Peyer's patch (tissue), 4 donors: ENCODE data around the gene TMEM17. TPM values are rescaled to one million over a fixed set of nuclear protein-coding genes. Genes with fewer than 3 reads are reported as not detected.

Experiments
- DNase-seq, 3 donors: peaks; one replicate each; pipeline ENCODE4 v3.0.0-alpha.2; 2017 to 2019
- H3K27ac ChIP-seq, 4 donors: fragments of 200-600 bp; sonication (generic); one replicate each; pipeline ENCODE4 v1.5.1; 2016 to 2019
- H3K27me3 ChIP-seq, 2 donors: fragments of 200-600 bp; sonication (generic); one replicate each; pipeline ENCODE4 v1.5.1; 2019
- H3K36me3 ChIP-seq, 3 donors: fragments of 200-600 bp; sonication (generic); one replicate each; pipeline ENCODE4 v1.5.1; 2016 to 2019
- H3K4me1 ChIP-seq, 4 donors: fragments of 200-600 bp; sonication (generic); one replicate each; pipeline ENCODE4 v1.5.1; 2016 to 2019
- H3K4me3 ChIP-seq, 4 donors: fragments of 200-600 bp; sonication (generic); 1 replicate in 3 of 4; 2 replicates in 1 of 4; pipeline ENCODE4 v1.5.1; 2016 to 2019; ENCODE audit warnings: mild to moderate bottlenecking in 1 of 4
- H3K9me3 ChIP-seq, 4 donors: fragments of 200-600 bp; sonication (generic); one replicate each; pipeline ENCODE4 v1.5.1; 2016 to 2019; ENCODE audit warnings: mild to moderate bottlenecking in 1 of 4
- POLR2A ChIP-seq, 2 donors: fragments of 450-650 bp; IDR thresholded peaks; one replicate each; pipeline ENCODE4 v1.5.1; 2017; ENCODE audit warnings: antibody characterized with exemption in 2 of 2, mild to moderate bottlenecking in 2 of 2, moderate library complexity in 2 of 2
- total RNA-seq, 4 donors: library from RNA; depleted of rRNA; stranded (reverse); fragments of >200 nt; gene quantifications; one replicate each; pipeline ENCODE4 v1.1.0, GENCODE V29; 2016
- TF ChIP-seq, protein P1 (sequence below), 6 experiments: fragments of 450-650 bp in 4 of 6; fragments of 200-600 bp in 2 of 6; sonication (generic) in 1 of 6; IDR thresholded peaks; one replicate each; pipeline ENCODE4 v1.5.1; 2017 to 2019; ENCODE audit warnings: antibody characterized with exemption in 6 of 6, mild to moderate bottlenecking in 3 of 6, moderate library complexity in 1 of 6

TMEM17 gene
- total RNA-seq, 4 donors from 2014 or later = 0.67 to 1.8 TPM; not detected in 2

GRCh38 chr2:62471404-62471803, 34.6 kb downstream of the TMEM17 start:
- Histone ChIP-seq H3K4me1 (peaks cover 0 to 8% (median 0%) of the 10 kb centered on the region in 4 donors), H3K4me3 (no peak overlapping the region), H3K27ac (no peak overlapping the region), H3K27me3 (no peaks in the 10 kb centered on the region), H3K36me3 (no peaks in the 10 kb centered on the region), H3K9me3 (no peaks in the 10 kb centered on the region)
- no peak for DNase-seq
- no peak for TF ChIP-seq POLR2A (IDR thresholded peaks at IDR 0.05)
- TF ChIP-seq, protein P1, sequence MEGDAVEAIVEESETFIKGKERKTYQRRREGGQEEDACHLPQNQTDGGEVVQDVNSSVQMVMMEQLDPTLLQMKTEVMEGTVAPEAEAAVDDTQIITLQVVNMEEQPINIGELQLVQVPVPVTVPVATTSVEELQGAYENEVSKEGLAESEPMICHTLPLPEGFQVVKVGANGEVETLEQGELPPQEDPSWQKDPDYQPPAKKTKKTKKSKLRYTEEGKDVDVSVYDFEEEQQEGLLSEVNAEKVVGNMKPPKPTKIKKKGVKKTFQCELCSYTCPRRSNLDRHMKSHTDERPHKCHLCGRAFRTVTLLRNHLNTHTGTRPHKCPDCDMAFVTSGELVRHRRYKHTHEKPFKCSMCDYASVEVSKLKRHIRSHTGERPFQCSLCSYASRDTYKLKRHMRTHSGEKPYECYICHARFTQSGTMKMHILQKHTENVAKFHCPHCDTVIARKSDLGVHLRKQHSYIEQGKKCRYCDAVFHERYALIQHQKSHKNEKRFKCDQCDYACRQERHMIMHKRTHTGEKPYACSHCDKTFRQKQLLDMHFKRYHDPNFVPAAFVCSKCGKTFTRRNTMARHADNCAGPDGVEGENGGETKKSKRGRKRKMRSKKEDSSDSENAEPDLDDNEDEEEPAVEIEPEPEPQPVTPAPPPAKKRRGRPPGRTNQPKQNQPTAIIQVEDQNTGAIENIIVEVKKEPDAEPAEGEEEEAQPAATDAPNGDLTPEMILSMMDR (IDR thresholded peaks at IDR 0.05) = no peak

- H3K27me3 ChIP-seq = no peaks in the 10 kb centered on the region
- no peak overlapping the region for H3K4me3 ChIP-seq
- H3K4me1 ChIP-seq = no peaks in the 10 kb centered on the region
- no peak for DNase-seq
- H3K27ac ChIP-seq = no peak overlapping the region
- no peak for TF ChIP-seq POLR2A (IDR thresholded peaks at IDR 0.05)
- TF ChIP-seq, protein P1 (IDR thresholded peaks at IDR 0.05) = no peak
- H3K36me3 ChIP-seq = no peaks in the 10 kb centered on the region
- no peaks in the 10 kb centered on the region for H3K9me3 ChIP-seq
Observed at GRCh38 chr2:62469548-62469947, 36.4 kb downstream of the TMEM17 start.

DNA sequence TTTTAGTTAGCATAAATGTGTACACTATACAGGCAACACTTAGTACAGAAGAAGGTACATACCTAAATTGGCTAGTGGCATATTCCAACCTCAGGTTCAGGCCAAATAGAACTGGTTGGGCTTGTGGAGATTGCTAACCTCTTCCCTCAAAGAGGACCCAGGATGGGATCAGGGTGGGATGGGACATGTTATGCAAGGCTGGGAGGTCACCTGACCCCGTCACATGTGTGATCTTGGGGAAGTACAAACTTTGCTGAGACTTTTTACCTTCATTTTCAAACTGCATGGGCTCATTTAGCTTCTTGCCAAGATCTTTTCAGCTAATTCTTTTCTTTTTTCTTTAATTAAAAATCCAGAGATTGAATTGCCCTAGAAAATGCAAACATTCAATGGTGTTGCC, 36.9 kb downstream of the TMEM17 start:
- Histone ChIP-seq H3K27me3 (no peaks in the 10 kb centered on the region), H3K4me1 (no peaks in the 10 kb centered on the region), H3K27ac (no peak overlapping the region), H3K4me3 (no peak overlapping the region), H3K9me3 (no peaks in the 10 kb centered on the region), H3K36me3 (no peaks in the 10 kb centered on the region)
- no peak for TF ChIP-seq POLR2A (IDR thresholded peaks at IDR 0.05)
- TF ChIP-seq, protein P1 (IDR thresholded peaks at IDR 0.05) = no peak
- DNase-seq = no peak

- TF ChIP-seq, protein P1 (IDR thresholded peaks at IDR 0.05) = no peak
- TF ChIP-seq POLR2A (IDR thresholded peaks at IDR 0.05) = no peak
- DNase-seq = no peak
- no peaks in the 10 kb centered on the region for H3K9me3 ChIP-seq
- no peak overlapping the region for H3K27ac ChIP-seq
- no peaks in the 10 kb centered on the region for H3K36me3 ChIP-seq
- no peaks in the 10 kb centered on the region for H3K27me3 ChIP-seq
- no peak overlapping the region for H3K4me3 ChIP-seq
- no peaks in the 10 kb centered on the region for H3K4me1 ChIP-seq
Observed at GRCh38 chr2:62467475-62468321, 38.3 kb downstream of the TMEM17 start.

GRCh38 chr2:62467100-62467474, 38.9 kb downstream of the TMEM17 start:
- no peak for TF ChIP-seq POLR2A (IDR thresholded peaks at IDR 0.05)
- TF ChIP-seq, protein P1 (IDR thresholded peaks at IDR 0.05) = no peak
- Histone ChIP-seq H3K4me1 (no peaks in the 10 kb centered on the region), H3K36me3 (no peaks in the 10 kb centered on the region), H3K4me3 (no peak overlapping the region), H3K27me3 (no peaks in the 10 kb centered on the region), H3K27ac (no peak overlapping the region), H3K9me3 (no peaks in the 10 kb centered on the region)
- DNase-seq = no peak
